Brain microvascular endothelial cell (primary cell): ENCODE results near the gene C1orf210.

Experiments used
- DNase-seq: peaks from one replicate; pipeline ENCODE4 v3.0.0-alpha.2; 2020
- H3K27ac ChIP-seq: fragments of 250-450 bp; sonication (Bioruptor Pico); 2 replicates; pipeline ENCODE4 v1.5.1; 2020; ENCODE audit warnings: mild to moderate bottlenecking, moderate library complexity
- H3K27me3 ChIP-seq: fragments of 250-450 bp; sonication (Bioruptor Pico); replicated peaks from 2 replicates; pipeline ENCODE4 v1.5.1; 2020; ENCODE audit warnings: mild to moderate bottlenecking
- H3K36me3 ChIP-seq: fragments of 250-450 bp; sonication (Bioruptor Pico); replicated peaks from 2 replicates; pipeline ENCODE4 v1.5.1; 2020; ENCODE audit warnings: mild to moderate bottlenecking
- H3K4me3 ChIP-seq: 2 replicates; pipeline ENCODE4 v1.5.1; 2011; ENCODE audit warnings: low read depth, mild to moderate bottlenecking, control low read depth, low read length, moderate library complexity
- in situ Hi-C: cut with HindIII; loops from 2 replicates; pipeline ENCODE4 v1.10.0; 2017; ENCODE audit warnings: low sequenced_read_pairs, low pct_ligation_motif_present
- TF ChIP-seq, protein P1 (sequence below): IDR thresholded peaks from 2 replicates; pipeline ENCODE4 v1.5.1; 2011; ENCODE audit warnings: low read depth, mild to moderate bottlenecking, moderate library complexity, low read length, control low read depth, inconsistent platforms; ENCODE audit errors: missing control alignments

C1orf210 gene

DNA sequence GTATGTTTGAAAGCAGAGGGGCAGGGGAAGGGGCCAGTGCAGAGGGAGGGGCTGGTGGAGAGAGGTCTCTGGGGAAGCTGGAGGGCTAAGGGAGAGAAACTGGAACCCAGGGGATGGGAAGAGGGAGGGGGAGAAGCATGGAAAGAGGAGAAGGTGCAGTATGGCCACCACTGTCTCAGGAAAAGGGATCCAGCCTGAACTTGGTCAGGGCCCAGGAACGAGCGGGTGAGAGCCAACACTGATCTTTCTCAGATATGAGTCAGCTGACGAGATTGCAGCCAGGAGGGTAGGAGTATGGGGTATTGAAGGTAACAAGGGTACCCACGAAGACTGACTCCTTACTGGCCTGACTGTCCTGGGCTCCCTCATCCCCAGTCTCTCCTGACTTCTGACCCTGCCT is 33.5 kb upstream of the C1orf210 start:
- DNase-seq: no peak
- H3K27ac ChIP-seq: no peak overlapping the region
- in situ Hi-C loops: no loop called here
- H3K36me3 ChIP-seq: no peaks in the 10 kb centered on the region
- no peak overlapping the region for H3K4me3 ChIP-seq
- no peaks in the 10 kb centered on the region for H3K27me3 ChIP-seq
- TF ChIP-seq, protein P1, sequence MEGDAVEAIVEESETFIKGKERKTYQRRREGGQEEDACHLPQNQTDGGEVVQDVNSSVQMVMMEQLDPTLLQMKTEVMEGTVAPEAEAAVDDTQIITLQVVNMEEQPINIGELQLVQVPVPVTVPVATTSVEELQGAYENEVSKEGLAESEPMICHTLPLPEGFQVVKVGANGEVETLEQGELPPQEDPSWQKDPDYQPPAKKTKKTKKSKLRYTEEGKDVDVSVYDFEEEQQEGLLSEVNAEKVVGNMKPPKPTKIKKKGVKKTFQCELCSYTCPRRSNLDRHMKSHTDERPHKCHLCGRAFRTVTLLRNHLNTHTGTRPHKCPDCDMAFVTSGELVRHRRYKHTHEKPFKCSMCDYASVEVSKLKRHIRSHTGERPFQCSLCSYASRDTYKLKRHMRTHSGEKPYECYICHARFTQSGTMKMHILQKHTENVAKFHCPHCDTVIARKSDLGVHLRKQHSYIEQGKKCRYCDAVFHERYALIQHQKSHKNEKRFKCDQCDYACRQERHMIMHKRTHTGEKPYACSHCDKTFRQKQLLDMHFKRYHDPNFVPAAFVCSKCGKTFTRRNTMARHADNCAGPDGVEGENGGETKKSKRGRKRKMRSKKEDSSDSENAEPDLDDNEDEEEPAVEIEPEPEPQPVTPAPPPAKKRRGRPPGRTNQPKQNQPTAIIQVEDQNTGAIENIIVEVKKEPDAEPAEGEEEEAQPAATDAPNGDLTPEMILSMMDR: no peak

DNA sequence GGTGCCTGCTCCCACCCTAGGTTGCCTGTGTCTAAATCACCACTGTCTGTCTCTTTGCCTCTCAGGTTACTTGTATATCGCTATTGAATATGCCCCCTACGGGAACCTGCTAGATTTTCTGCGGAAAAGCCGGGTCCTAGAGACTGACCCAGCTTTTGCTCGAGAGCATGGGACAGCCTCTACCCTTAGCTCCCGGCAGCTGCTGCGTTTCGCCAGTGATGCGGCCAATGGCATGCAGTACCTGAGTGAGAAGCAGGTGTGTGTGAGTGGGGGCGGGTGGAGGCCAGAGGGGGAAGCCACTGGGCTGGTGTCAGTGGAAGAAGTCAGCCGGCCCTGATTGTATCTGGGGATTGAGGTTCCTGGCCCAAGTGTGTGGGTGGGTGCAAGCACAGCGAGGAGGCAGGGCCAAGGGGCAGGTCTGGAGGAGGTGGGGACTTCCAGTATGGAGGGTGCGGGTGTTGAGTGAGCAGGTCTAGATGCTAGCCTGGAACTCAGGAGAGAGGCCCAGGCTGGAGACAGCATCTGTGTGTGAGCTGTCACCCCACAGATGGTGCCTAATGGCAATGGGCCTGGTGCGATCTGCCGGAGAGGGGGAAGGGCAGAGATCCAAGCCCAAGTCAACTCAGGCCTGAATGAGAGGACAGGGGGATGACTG is 32.6 kb upstream of the C1orf210 start:
- no peaks in the 10 kb centered on the region for H3K36me3 ChIP-seq
- H3K27ac ChIP-seq: no peak overlapping the region
- DNase-seq: no peak
- TF ChIP-seq, protein P1: no peak
- H3K4me3 ChIP-seq: no peak overlapping the region
- H3K27me3 ChIP-seq: no peaks in the 10 kb centered on the region
- in situ Hi-C loops: no loop called here

DNA sequence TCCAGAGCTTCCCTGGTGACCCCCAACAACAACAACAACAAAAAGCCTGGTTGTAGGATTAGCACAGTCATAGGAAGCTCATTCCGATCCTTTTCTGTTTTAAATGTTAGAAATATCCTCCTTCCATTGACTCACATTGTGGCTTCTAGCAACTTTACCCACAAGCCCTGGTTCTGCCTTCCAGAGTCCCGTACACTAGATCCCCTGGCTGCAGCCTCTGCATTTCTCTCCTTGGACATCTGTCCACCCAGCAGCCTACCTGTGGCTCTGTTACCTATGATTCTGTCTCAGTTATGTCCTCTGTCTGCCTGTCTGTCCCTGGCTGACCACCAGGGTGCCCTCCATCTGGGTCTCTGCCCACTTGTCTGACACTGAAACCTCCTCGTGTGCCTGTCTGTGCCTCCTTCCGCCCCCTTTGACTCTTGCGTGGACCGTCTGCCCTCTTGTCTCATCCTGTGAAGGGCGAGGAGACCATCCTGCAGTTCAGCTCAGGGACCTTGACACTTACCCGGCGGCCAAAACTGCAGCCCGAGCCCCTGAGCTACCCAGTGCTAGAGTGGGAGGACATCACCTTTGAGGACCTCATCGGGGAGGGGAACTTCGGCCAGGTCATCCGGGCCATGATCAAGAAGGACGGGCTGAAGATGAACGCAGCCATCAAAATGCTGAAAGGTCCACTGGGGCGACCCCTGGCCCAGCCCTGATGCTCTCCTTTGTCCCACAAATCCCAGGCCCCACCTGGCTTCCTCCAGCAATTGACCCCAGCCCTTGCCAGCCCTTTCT is 31.5 kb upstream of the C1orf210 start:
- Histone ChIP-seq H3K27ac (no peak overlapping the region), H3K36me3 (no peaks in the 10 kb centered on the region), H3K27me3 (no peaks in the 10 kb centered on the region), H3K4me3 (no peak overlapping the region)
- in situ Hi-C loops: no loop called here
- TF ChIP-seq, protein P1: peak; percentile 46
- no peak for DNase-seq

DNA sequence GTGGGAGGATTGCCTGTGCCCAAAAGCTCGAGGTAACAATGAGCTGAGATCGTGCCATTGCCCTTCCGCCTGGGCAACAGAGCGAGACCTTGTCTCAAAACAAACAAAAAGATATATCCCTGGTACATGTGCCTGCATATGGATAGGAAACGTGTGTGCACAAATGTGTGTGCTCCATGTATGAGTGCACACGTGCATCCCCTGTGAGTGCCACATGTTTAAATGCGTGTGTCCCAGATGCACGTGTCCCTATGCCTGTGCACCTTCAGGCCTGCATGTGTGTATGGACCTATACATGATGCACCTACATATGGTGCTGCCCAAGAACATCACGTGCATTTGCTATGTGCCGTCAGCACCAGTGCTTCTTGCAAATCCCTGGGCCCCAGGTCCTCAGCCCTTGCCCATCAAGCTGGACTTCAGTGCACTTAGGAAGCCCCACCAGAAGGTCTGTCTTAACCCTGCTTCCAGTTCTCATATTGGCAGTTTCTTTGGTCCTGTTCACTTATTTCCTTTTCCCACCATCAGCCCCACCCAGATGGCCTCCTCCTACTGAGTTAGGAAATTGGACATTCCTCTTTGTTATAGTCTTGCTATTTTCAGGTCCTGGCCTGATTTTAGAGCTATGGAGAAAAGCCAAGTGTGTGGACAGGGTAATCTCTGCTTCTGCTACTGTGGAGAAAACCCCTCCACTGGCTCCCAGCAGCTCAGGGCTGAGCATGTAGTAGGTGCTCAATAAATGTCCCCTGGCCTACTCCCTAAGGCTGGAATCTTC is 30.8 kb upstream of the C1orf210 start:
- Histone ChIP-seq H3K27ac (no peak overlapping the region), H3K4me3 (no peak overlapping the region), H3K27me3 (no peaks in the 10 kb centered on the region), H3K36me3 (no peaks in the 10 kb centered on the region)
- no peak for DNase-seq
- TF ChIP-seq, protein P1: no peak
- in situ Hi-C loops: no loop called here

DNA sequence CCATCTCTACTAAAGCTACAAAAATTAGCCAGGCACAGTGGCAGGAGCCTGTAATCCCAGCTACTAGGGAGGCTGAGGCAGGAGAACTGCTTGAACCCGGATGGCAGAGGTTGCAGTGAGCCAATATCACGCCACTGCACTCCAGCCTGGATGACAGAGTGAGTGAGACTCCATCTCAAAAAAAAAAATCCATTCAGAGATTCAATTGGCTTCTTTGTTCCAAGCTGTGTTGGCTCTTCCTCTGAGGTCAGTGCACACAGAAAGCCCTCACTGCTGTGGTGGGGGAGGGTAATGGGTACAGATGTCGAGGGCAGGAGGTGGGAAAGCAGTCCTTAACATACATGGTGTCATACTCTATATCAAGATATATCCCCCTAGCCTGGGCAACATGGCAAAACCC is 30.1 kb upstream of the C1orf210 start:
- Histone ChIP-seq H3K4me3 (no peak overlapping the region), H3K36me3 (no peaks in the 10 kb centered on the region), H3K27me3 (no peaks in the 10 kb centered on the region), H3K27ac (no peak overlapping the region)
- DNase-seq: no peak
- in situ Hi-C loops: no loop called here
- TF ChIP-seq, protein P1: no peak
